HG03521 (cell line): Measurements from ENCODE around the gene DPF3.

ENCODE experiments used
- ATAC-seq: cut with Tn5 transposase; IDR thresholded peaks from one replicate; pipeline ENCODE4 v1.9.1; 2021; ENCODE audit warnings: mild to moderate bottlenecking, moderate library complexity; ENCODE audit not compliant: unreplicated experiment

DPF3 gene

GRCh38 chr14:72845196-72845595, 48.7 kb downstream of the DPF3 start:
- ATAC-seq = no peak

GRCh38 chr14:72844524-72844923, 49.4 kb downstream of the DPF3 start:
- ATAC-seq = no peak

- ATAC-seq = no peak
These were observed 53.9 kb downstream of the DPF3 start for GRCh38 chr14:72839753-72840607.

- ATAC-seq = no peak
These were observed 54.5 kb downstream of the DPF3 start for GRCh38 chr14:72839351-72839750.

GRCh38 chr14:72836085-72836484, 57.8 kb downstream of the DPF3 start:
- no peak for ATAC-seq

- ATAC-seq = no peak
These were observed 60.7 kb downstream of the DPF3 start for GRCh38 chr14:72833174-72833573.

- ATAC-seq = no peak
These were observed 62.9 kb downstream of the DPF3 start for GRCh38 chr14:72830786-72831594.

GRCh38 chr14:72830356-72830755, 63.5 kb downstream of the DPF3 start:
- ATAC-seq = no peak

GRCh38 chr14:72828604-72829003, 65.3 kb downstream of the DPF3 start:
- no peak for ATAC-seq

- ATAC-seq = no peak
These were observed 67.9 kb downstream of the DPF3 start for GRCh38 chr14:72826039-72826438.

- no peak for ATAC-seq
These were observed 68.4 kb downstream of the DPF3 start for GRCh38 chr14:72825486-72825885.

GRCh38 chr14:72824051-72824450, 69.8 kb downstream of the DPF3 start:
- ATAC-seq = no peak

GRCh38 chr14:72822946-72823611, 70.8 kb downstream of the DPF3 start:
- ATAC-seq = no peak

GRCh38 chr14:72818998-72819397, 74.9 kb downstream of the DPF3 start:
- no peak for ATAC-seq

GRCh38 chr14:72816287-72816686, 77.6 kb downstream of the DPF3 start:
- ATAC-seq = no peak

- ATAC-seq = no peak
These were observed 78.5 kb downstream of the DPF3 start for GRCh38 chr14:72815430-72815829.

GRCh38 chr14:72812292-72812851, 81.5 kb downstream of the DPF3 start:
- ATAC-seq = no peak

GRCh38 chr14:72810201-72810600, 83.7 kb downstream of the DPF3 start:
- no peak for ATAC-seq

GRCh38 chr14:72809063-72809462, 84.8 kb downstream of the DPF3 start:
- no peak for ATAC-seq

GRCh38 chr14:72808564-72808963, 85.3 kb downstream of the DPF3 start:
- no peak for ATAC-seq

- ATAC-seq = no peak
These were observed 91.3 kb downstream of the DPF3 start for GRCh38 chr14:72802588-72802946.
